ENCODE results near the gene SHANK3.

Gene SHANK3

DNA sequence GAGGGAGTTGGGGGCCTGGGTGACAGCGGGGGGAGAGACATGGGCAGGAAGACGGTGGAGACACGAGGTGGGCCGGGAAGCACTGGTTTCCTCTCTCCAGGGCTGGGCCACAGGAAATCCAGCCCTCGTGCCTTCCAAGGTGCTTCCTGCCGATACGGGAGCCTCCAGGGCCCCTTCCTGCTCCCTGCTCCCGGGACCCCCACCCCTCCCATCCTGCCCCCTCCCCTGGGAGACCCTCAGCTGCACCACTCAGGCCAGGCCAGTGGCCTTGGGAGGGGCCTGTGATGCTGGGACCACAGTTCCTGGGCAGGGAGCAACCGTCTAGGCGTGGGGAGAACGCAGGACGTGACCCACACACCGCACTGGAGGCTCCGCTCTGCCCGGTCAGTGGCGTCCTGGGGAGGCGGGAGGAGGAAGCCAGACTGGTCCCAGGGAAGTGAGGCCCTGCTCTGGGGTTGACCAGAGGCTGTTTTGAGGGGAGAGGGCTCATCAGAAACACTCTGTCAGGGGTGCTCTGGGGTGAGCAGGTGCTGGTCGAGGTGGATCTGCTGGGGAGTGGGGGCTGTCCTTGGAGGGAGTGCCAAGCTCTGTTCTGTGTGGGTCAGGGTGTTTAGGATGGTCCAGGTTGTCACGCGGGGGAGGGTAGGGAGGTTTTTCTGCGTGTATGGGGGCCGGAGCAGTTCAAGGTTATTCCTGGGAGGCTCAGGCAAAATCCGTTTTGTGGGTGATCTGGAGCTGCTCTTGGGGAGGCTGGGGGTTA lies at the start of gene SHANK3:
SHANK3 (plus strand) TSS at position 353 of the 760 bp plus-strand sequence.
- Histone ChIP-seq H3K27me3 (ENCODE audit: control insufficient read depth in 1 of 2, insufficient read depth in 2 of 2, low read length in 2 of 2) (peaks cover 32 to 35% of the 10 kb centered on the region in 2 donors), H3K4me1 (ENCODE audit: control insufficient read depth in 1 of 2, insufficient read depth in 2 of 2, low read length in 2 of 2) (peaks cover 0 to 12% of the 10 kb centered on the region in 2 donors), H3K4me3 (ENCODE audit: low read depth in 1 of 2, low read length in 2 of 2) (peak within 1 kb of the TSS in 1 of 2 donors; percentile 16), H3K9ac (ENCODE audit: low read depth in 1 of 2, low read length in 2 of 2) (no peak within 1 kb of the TSS), H3K27ac (ENCODE audit: low read depth, low read length) (no peak within 1 kb of the TSS), H3K36me3 (ENCODE audit: control insufficient read depth in 1 of 2, insufficient read depth in 2 of 2, low read length in 2 of 2) (no peaks in the 10 kb centered on the region), H3K9me3 (ENCODE audit: control insufficient read depth in 1 of 2, low read length in 2 of 2) (no peaks in the 10 kb centered on the region)

DNA sequence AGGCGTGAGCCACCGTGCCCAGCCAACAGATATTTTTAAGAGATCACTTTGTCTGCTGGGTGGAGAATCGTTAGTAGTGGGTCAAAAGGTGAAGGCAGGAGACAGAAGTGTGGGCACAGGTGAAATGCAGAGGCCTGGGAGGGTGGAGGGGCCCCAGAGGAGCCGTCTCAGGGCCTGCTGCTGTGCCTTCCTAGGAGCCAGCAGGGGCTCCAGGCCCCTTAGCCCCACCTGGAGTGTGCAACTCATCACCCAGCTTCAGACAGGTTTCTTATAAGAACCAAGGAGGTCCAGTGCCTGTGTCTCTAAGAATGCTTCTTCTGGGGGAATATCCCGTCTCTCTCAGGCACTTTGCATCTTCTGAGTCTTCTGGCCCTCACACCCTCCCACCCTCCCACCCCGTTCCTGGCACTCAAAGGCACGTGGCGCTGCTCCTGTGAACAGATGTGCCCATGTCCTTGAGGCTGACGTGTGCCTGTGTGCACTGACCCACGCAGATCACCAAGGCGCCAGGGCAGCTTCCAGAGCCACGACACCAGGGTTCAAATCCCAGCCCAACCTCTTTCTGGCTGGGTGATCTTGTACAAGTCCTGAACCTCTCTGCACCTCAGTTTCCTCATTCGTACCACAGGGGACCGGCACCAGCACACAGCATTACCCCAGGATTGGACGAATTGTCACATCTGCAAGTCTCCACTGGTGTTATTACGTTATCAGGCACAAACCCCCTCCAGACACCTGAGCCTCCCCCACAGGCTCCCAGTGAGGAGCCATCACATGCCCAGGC lies 48.1 kb upstream of the SHANK3 start:
- peaks cover 53 to 63% of the 10 kb centered on the region in 2 donors for H3K4me1 ChIP-seq (ENCODE audit: control insufficient read depth in 1 of 2, insufficient read depth in 2 of 2, low read length in 2 of 2)
- H3K36me3 ChIP-seq (ENCODE audit: control insufficient read depth in 1 of 2, insufficient read depth in 2 of 2, low read length in 2 of 2) = peaks cover 0 to 4% of the 10 kb centered on the region in 2 donors
- no peak overlapping the region for H3K27ac ChIP-seq (ENCODE audit: low read depth, low read length)
- peak overlapping the region in 1 of 2 donors; percentile 18 for H3K9ac ChIP-seq (ENCODE audit: low read depth in 1 of 2, low read length in 2 of 2)
- H3K4me3 ChIP-seq (ENCODE audit: low read depth in 1 of 2, low read length in 2 of 2) = no peak overlapping the region
- no peaks in the 10 kb centered on the region for H3K9me3 ChIP-seq (ENCODE audit: control insufficient read depth in 1 of 2, low read length in 2 of 2)
- no peaks in the 10 kb centered on the region for H3K27me3 ChIP-seq (ENCODE audit: control insufficient read depth in 1 of 2, insufficient read depth in 2 of 2, low read length in 2 of 2)

DNA sequence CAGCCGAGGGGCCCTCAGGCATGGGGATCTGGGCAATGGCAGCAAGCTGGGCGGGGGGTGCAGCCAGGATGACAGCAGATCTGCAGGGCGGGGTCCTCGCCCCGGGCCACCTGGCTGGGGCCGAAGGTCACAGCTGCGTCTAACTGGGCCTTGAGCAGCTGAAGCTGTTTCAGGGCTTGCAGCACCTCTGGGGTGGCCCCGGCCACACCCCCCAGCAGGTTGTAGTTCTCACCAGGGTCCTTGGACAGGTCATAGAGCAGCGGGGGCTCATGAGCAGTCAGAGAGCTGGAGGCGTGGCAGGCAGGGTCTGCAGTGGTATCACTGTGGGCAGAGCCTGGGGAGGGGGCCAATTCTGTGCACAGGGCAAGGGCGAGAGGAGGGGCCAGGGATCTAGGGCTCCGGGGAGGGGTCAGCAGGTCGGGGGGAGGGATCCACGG lies 47.5 kb upstream of the SHANK3 start:
- H3K27ac ChIP-seq (ENCODE audit: low read depth, low read length) = no peak overlapping the region
- H3K9me3 ChIP-seq (ENCODE audit: control insufficient read depth in 1 of 2, low read length in 2 of 2) = no peaks in the 10 kb centered on the region
- H3K27me3 ChIP-seq (ENCODE audit: control insufficient read depth in 1 of 2, insufficient read depth in 2 of 2, low read length in 2 of 2) = no peaks in the 10 kb centered on the region
- peak overlapping the region in 1 of 2 donors; percentile 18 for H3K9ac ChIP-seq (ENCODE audit: low read depth in 1 of 2, low read length in 2 of 2)
- H3K4me3 ChIP-seq (ENCODE audit: low read depth in 1 of 2, low read length in 2 of 2) = no peak overlapping the region
- H3K36me3 ChIP-seq (ENCODE audit: control insufficient read depth in 1 of 2, insufficient read depth in 2 of 2, low read length in 2 of 2) = peaks cover 0 to 4% of the 10 kb centered on the region in 2 donors
- peaks cover 53 to 63% of the 10 kb centered on the region in 2 donors for H3K4me1 ChIP-seq (ENCODE audit: control insufficient read depth in 1 of 2, insufficient read depth in 2 of 2, low read length in 2 of 2)

DNA sequence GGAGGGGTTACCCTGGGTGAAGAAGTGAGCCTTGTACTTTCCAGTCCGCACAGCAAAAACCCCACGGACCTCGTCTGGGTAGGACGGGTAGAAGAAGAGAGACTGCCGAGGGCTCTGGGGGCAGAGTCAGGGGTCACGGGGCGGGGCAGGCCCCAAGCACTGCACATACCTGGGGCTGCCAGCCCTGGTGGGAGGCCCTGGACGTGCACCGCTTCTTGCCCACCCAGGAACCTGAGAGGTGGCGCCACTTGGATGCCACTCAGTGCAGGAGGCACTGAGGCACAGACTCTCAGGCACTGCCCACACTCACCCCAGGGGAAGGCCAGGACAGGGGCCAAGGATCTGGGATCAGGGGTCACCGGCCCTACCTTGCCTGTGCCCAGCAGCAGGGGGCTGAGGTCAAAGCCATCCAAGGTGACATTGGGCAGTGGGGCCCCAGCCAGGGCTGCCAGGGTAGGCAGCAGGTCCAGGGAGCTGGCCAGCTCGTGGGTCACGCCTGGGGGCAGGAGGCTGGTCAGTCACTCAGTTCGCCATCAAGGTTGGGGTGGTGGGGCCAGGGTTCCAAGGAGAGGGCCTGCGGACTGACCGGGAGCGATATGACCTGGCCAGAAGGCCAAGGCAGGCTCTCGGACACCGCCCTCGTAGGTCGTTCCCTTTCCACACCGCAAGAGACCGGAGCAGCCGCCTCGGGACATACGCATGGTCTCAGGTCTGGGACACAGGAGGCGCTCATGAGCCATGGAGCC lies 46.9 kb upstream of the SHANK3 start:
- Histone ChIP-seq H3K4me3 (ENCODE audit: low read depth in 1 of 2, low read length in 2 of 2) (no peak overlapping the region), H3K27ac (ENCODE audit: low read depth, low read length) (no peak overlapping the region), H3K36me3 (ENCODE audit: control insufficient read depth in 1 of 2, insufficient read depth in 2 of 2, low read length in 2 of 2) (peaks cover 0 to 4% of the 10 kb centered on the region in 2 donors), H3K27me3 (ENCODE audit: control insufficient read depth in 1 of 2, insufficient read depth in 2 of 2, low read length in 2 of 2) (no peaks in the 10 kb centered on the region), H3K4me1 (ENCODE audit: control insufficient read depth in 1 of 2, insufficient read depth in 2 of 2, low read length in 2 of 2) (peaks cover 49 to 59% of the 10 kb centered on the region in 2 donors), H3K9me3 (ENCODE audit: control insufficient read depth in 1 of 2, low read length in 2 of 2) (no peaks in the 10 kb centered on the region), H3K9ac (ENCODE audit: low read depth in 1 of 2, low read length in 2 of 2) (no peak overlapping the region)

DNA sequence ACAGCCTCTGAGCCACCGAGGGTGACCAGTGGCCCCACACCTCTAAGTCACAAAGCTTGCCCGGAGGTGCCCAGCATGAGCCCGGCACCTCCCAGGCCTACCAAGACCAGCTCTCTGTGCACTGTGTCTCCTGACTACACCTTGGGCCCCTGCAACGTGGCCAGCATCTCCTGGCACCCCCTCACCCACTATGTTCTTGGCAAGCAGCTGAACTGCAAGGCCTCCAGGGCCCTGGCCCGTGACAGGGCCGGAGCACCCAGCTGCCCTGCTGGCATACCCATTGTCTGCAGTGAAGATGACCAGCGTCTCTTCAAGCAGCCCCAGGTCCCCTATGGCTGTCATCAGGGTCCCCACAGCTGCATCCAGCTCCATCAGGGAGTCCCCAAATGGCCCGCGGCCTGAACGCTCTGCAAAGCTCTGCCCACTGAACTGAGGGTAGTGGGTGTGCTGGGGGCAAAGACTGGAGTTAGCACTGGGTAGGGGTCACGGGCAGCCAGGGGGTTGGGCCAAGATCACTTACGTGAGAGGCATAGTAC lies 46.2 kb upstream of the SHANK3 start:
- Histone ChIP-seq H3K9me3 (ENCODE audit: control insufficient read depth in 1 of 2, low read length in 2 of 2) (no peaks in the 10 kb centered on the region), H3K4me1 (ENCODE audit: control insufficient read depth in 1 of 2, insufficient read depth in 2 of 2, low read length in 2 of 2) (peaks cover 42 to 53% of the 10 kb centered on the region in 2 donors), H3K9ac (ENCODE audit: low read depth in 1 of 2, low read length in 2 of 2) (peak overlapping the region in 1 of 2 donors; percentile 12), H3K27ac (ENCODE audit: low read depth, low read length) (no peak overlapping the region), H3K4me3 (ENCODE audit: low read depth in 1 of 2, low read length in 2 of 2) (no peak overlapping the region), H3K36me3 (ENCODE audit: control insufficient read depth in 1 of 2, insufficient read depth in 2 of 2, low read length in 2 of 2) (peaks cover 0 to 4% of the 10 kb centered on the region in 2 donors), H3K27me3 (ENCODE audit: control insufficient read depth in 1 of 2, insufficient read depth in 2 of 2, low read length in 2 of 2) (no peaks in the 10 kb centered on the region)

DNA sequence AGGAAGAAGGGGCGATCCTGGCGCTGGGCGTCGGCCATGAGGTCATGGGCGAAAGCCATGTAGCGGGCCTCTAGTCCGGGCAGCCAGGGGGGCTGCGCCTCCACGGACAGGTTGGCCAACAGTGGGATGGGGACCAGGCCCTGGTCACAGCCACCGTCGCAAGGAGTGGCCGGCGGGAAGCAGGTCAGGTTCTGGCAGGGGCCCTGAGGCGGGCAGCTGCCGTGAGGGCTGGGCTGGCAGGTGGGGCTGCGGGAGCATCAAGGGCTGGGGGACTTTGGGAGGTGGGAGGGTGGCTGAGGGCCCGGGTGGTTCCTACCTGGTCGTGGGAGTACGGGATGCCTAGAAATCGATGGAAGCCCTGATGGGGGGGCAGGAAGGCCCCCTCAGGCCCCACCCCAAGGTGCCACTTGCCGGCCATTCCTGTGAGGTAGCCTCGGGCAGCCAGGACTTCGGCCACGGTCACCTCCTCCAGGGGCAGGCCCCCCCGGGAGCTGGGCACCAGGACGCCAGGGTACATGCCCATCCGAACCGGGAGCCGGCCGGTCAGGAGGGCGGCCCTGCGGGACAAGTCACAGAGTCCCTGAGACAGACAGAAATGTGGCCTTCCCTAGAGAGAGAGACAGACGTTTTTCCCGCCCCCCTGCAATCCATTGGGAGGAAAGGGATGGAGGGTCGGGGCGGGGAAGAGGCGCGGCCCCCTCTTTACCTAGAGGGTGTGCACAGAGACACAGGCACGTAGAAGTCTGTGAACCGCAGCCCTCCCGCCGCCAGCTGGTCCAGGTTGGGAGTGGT lies 45.6 kb upstream of the SHANK3 start:
- Histone ChIP-seq H3K27ac (ENCODE audit: low read depth, low read length) (no peak overlapping the region), H3K9ac (ENCODE audit: low read depth in 1 of 2, low read length in 2 of 2) (peak overlapping the region; percentile 69 to 92)

DNA sequence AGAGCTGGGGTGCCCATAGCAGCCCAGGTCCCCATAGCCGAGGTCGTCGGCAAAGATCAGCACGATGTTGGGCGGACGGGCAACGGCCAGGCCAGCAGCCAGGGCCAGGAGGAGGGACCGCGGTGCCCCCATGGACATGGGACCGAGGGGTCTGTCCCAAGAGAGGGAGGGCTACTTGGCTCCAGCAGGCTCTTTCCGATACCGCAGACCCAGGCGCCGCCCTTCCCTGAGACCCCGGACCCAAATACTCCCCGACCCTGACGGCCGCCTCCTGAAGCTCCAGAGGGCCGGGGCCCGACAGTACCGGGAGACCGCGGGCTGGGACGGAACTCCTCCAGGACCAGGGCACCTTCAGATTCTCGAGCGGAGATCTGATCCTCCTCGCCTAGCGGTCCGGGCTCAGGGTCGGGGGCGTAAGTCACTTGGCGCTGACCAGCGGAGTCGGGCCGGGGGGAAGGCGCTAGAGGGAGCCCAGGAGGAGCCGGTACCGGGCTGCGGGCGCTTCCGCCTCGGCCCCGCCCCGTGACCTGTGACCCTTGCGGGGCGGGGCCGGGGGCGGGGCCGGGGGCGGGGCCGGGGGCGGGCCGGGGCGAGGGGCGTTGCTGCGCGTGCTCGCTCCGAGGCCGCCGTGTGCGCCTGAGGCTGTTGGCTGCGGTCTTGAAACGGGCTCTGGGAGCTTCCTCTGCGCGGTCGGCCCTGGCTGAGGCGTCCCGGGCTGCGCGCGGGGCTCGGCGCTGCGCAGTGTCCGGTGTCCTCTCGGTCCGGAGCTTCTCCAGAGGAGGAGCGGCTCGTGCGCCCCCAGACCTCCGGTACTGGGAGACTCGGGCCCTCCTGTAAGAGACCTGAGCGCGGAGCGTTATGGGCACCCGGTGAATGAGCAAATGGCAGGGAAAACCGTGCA lies 44.7 kb upstream of the SHANK3 start, which contains the start of gene ARSA:
ARSA (minus strand) TSS at position 511 of the 901 bp plus-strand sequence; CDS start at position 138, 373 bp downstream.
- Histone ChIP-seq H3K36me3 (ENCODE audit: control insufficient read depth in 1 of 2, insufficient read depth in 2 of 2, low read length in 2 of 2) (peaks cover 0 to 4% of the 10 kb centered on the region in 2 donors), H3K27me3 (ENCODE audit: control insufficient read depth in 1 of 2, insufficient read depth in 2 of 2, low read length in 2 of 2) (no peaks in the 10 kb centered on the region), H3K27ac (ENCODE audit: low read depth, low read length) (peak within 1 kb of the TSS; percentile 56), H3K9ac (ENCODE audit: low read depth in 1 of 2, low read length in 2 of 2) (peak within 1 kb of the TSS; percentile 76 to 92), H3K4me3 (ENCODE audit: low read depth in 1 of 2, low read length in 2 of 2) (peak within 1 kb of the TSS; percentile 90 to 95), H3K4me1 (ENCODE audit: control insufficient read depth in 1 of 2, insufficient read depth in 2 of 2, low read length in 2 of 2) (peaks cover 29 to 38% of the 10 kb centered on the region in 2 donors), H3K9me3 (ENCODE audit: control insufficient read depth in 1 of 2, low read length in 2 of 2) (no peaks in the 10 kb centered on the region)

More for the DNA sequence above, 45.6 kb upstream of the SHANK3 start:
- peaks cover 0 to 4% of the 10 kb centered on the region in 2 donors for H3K36me3 ChIP-seq (ENCODE audit: control insufficient read depth in 1 of 2, insufficient read depth in 2 of 2, low read length in 2 of 2)
- no peaks in the 10 kb centered on the region for H3K9me3 ChIP-seq (ENCODE audit: control insufficient read depth in 1 of 2, low read length in 2 of 2)
- H3K4me3 ChIP-seq (ENCODE audit: low read depth in 1 of 2, low read length in 2 of 2) = peak overlapping the region; percentile 88 to 89
- no peaks in the 10 kb centered on the region for H3K27me3 ChIP-seq (ENCODE audit: control insufficient read depth in 1 of 2, insufficient read depth in 2 of 2, low read length in 2 of 2)
- H3K4me1 ChIP-seq (ENCODE audit: control insufficient read depth in 1 of 2, insufficient read depth in 2 of 2, low read length in 2 of 2) = peaks cover 36 to 46% of the 10 kb centered on the region in 2 donors

DNA sequence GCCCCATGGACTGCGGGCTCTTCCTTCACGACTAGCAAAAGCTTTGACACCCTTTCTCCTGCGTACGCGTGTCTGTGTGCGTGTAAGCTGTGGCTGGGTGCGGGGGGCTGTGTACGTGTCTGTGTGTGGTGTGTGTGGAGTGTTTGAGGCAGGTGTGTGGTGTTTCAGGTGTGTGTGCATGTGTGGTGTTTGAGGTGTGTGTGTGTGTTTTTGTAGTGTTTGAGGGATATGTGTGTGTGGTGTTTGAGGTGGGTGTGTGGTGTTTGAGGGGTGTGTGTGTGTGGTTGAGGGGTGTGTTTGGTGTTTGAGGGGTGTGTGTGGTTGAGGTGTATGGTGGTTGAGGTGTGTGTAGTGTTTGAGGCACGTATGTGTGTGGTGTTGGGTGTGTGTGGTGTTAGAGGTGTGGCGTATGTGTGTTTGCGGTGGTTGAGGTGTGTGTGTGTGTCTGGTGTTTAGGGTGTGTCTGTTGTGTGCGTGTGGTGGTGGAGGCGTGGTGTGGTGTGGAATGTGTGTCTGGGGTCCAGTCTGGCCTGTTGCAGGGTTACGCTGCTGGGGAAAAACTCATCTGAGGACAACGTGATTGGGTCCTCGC lies 44.0 kb upstream of the SHANK3 start:
- no peaks in the 10 kb centered on the region for H3K9me3 ChIP-seq (ENCODE audit: control insufficient read depth in 1 of 2, low read length in 2 of 2)
- peak overlapping the region; percentile 76 to 81 for H3K9ac ChIP-seq (ENCODE audit: low read depth in 1 of 2, low read length in 2 of 2)
- H3K36me3 ChIP-seq (ENCODE audit: control insufficient read depth in 1 of 2, insufficient read depth in 2 of 2, low read length in 2 of 2) = peaks cover 0 to 4% of the 10 kb centered on the region in 2 donors

More for the DNA sequence above, 44.0 kb upstream of the SHANK3 start:
- Histone ChIP-seq H3K27me3 (ENCODE audit: control insufficient read depth in 1 of 2, insufficient read depth in 2 of 2, low read length in 2 of 2) (no peaks in the 10 kb centered on the region), H3K27ac (ENCODE audit: low read depth, low read length) (peak overlapping the region; percentile 56), H3K4me3 (ENCODE audit: low read depth in 1 of 2, low read length in 2 of 2) (peak overlapping the region; percentile 90 to 95), H3K4me1 (ENCODE audit: control insufficient read depth in 1 of 2, insufficient read depth in 2 of 2, low read length in 2 of 2) (peaks cover 23 to 33% of the 10 kb centered on the region in 2 donors)
